HepG2 (cell line): Measurements from ENCODE around the gene CSNK2A1. TPM values are rescaled to one million over a fixed set of nuclear protein-coding genes. Genes with fewer than 3 reads are reported as not detected.

Experiments
- CREM ChIP-seq, 2 experiments: sonication (generic) in 1 of 2; formaldehyde crosslinking in 1 of 2; IDR thresholded peaks; 2 replicates each; pipeline versions ENCODE4 v1.4.0 to v1.6.1; 2016 to 2020; ENCODE audit warnings: antibody characterized with exemption in 1 of 2, mild to moderate bottlenecking in 1 of 2, missing genetic modification reagents in 1 of 2
- FOXK1 ChIP-seq: sonication (generic); formaldehyde crosslinking; IDR thresholded peaks from 2 replicates; pipeline ENCODE4 v1.4.0; 2020; ENCODE audit warnings: low read depth, missing genetic modification reagents, borderline replicate concordance
- MBNL3 ChIP-seq: fragments of 250-450 bp; sonication (Bioruptor Pico); conservative IDR thresholded peaks from 2 replicates; pipeline ENCODE4 v1.8.0; 2022; ENCODE audit warnings: mild to moderate bottlenecking, inconsistent platforms
- MLLT10 ChIP-seq: sonication (generic); formaldehyde crosslinking; IDR thresholded peaks from 2 replicates; pipeline ENCODE4 v1.4.0; 2020; ENCODE audit warnings: missing genetic modification reagents
- MTA3 ChIP-seq: sonication (generic); formaldehyde crosslinking; IDR thresholded peaks from 2 replicates; pipeline ENCODE4 v1.4.0; 2020; ENCODE audit warnings: missing genetic modification reagents
- NR1H2 ChIP-seq: sonication (generic); formaldehyde crosslinking; IDR thresholded peaks from 2 replicates; pipeline ENCODE4 v1.8.1; 2022; ENCODE audit warnings: low read depth, missing genetic modification reagents, borderline replicate concordance
- RXRA ChIP-seq: sonication (generic); formaldehyde crosslinking; IDR thresholded peaks from 2 replicates; pipeline ENCODE4 v1.5.1; 2020; ENCODE audit warnings: missing genetic modification reagents
- SATB2 ChIP-seq: sonication (generic); formaldehyde crosslinking; IDR thresholded peaks from 2 replicates; pipeline ENCODE4 v1.5.0; 2020; ENCODE audit warnings: missing genetic modification reagents
- ZNF775 ChIP-seq: sonication (generic); formaldehyde crosslinking; IDR thresholded peaks from 2 replicates; pipeline ENCODE4 v1.4.0; 2020; ENCODE audit warnings: missing genetic modification reagents, mild to moderate bottlenecking, moderate library complexity, borderline replicate concordance
- ZNF788 ChIP-seq: sonication (generic); formaldehyde crosslinking; IDR thresholded peaks from 2 replicates; pipeline ENCODE4 v1.5.0; 2020; ENCODE audit warnings: mild to moderate bottlenecking, missing genetic modification reagents, borderline replicate concordance
- ZSCAN21 ChIP-seq: sonication (generic); formaldehyde crosslinking; IDR thresholded peaks from 2 replicates; pipeline ENCODE4 v1.8.0; 2022; ENCODE audit warnings: mild to moderate bottlenecking, missing genetic modification reagents, moderate library complexity, borderline replicate concordance
- ZSCAN25 ChIP-seq: sonication (generic); formaldehyde crosslinking; IDR thresholded peaks from 2 replicates; pipeline ENCODE4 v1.8.0; 2022; ENCODE audit warnings: mild to moderate bottlenecking, missing genetic modification reagents
- polyA plus RNA-seq, 8 experiments: library from polyadenylated mRNA; depleted of rRNA in 3 of 8; stranded (reverse) in 7 of 8; unstranded in 1 of 8; fragments of >200 nt; fragmentation: Illumina TruSeq in 4 of 8; extraction: Trizol in 4 of 8; gene quantifications; 2 replicates each; pipeline versions ENCODE4 v1.2.1 to v1.2.3, GENCODE V29; 2011 to 2016; ENCODE audit warnings: low read depth in 4 of 8, missing spikeins in 1 of 8, mixed read lengths in 1 of 8; ENCODE audit not compliant: insufficient read depth in 1 of 8
- total RNA-seq, 5 experiments: library from RNA; depleted of rRNA; stranded (reverse); fragments of >200 nt; fragmentation: Illumina TruSeq; extraction: Trizol; gene quantifications; 2 replicates each; pipeline ENCODE4 v1.2.3, GENCODE V29; 2016; ENCODE audit warnings: low read depth in 1 of 5
- TF ChIP-seq, protein P1 (sequence below), 2 experiments: IDR thresholded peaks; 2 replicates each; pipeline ENCODE4 v1.6.1; 2011 to 2012; ENCODE audit warnings: low read length in 2 of 2, borderline replicate concordance in 1 of 2, low read depth in 1 of 2, mild to moderate bottlenecking in 1 of 2, moderate library complexity in 1 of 2
- TF ChIP-seq, protein P2 (sequence below): sonication (generic); formaldehyde crosslinking; IDR thresholded peaks from 2 replicates; pipeline ENCODE4 v1.5.0; 2020; ENCODE audit warnings: mild to moderate bottlenecking, missing genetic modification reagents
- TF ChIP-seq, protein P3 (sequence below): sonication (generic); formaldehyde crosslinking; IDR thresholded peaks from 2 replicates; pipeline ENCODE4 v1.4.0; 2020; ENCODE audit warnings: missing genetic modification reagents
- TF ChIP-seq, protein P4 (sequence below): sonication (generic); formaldehyde crosslinking; IDR thresholded peaks from 2 replicates; pipeline ENCODE4 v1.8.1; 2023; ENCODE audit warnings: mild to moderate bottlenecking, missing genetic modification reagents

CSNK2A1 gene
- total and polyA plus RNA-seq, 2 of the 13 experiments (the other 11 are each of a cell fraction or from before 2014, with no cell fraction given), result 153 to 231 TPM

DNA sequence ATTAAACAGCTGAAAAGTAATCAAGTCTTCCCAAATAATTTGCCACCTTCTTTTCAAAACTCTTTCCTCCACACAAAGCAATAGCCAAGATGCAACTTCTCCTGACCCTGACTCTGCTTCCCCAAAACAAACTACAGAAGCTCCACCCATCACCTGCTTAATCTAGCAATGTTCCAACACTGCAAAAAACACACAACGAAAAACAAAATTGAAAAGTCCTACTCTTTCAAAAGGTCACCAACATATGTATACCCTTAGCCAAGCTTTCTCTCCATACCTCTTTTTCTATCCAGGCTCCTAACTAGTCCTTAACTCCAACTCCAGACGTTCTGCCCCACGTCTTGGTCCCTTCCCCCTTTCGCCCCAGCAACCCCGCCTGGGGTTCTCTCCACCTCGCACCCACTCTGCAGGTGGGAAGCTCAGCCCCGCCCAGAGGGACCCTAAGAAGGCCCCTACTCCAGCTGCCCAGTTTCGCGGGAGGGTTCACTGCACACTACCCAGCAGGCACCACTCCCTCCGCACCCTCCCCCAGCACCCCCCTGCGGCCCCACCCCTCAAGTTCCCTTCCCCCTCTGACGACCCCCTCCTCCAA is 717 bp downstream of the CSNK2A1 start (continued):
- TF ChIP-seq, protein P1, sequence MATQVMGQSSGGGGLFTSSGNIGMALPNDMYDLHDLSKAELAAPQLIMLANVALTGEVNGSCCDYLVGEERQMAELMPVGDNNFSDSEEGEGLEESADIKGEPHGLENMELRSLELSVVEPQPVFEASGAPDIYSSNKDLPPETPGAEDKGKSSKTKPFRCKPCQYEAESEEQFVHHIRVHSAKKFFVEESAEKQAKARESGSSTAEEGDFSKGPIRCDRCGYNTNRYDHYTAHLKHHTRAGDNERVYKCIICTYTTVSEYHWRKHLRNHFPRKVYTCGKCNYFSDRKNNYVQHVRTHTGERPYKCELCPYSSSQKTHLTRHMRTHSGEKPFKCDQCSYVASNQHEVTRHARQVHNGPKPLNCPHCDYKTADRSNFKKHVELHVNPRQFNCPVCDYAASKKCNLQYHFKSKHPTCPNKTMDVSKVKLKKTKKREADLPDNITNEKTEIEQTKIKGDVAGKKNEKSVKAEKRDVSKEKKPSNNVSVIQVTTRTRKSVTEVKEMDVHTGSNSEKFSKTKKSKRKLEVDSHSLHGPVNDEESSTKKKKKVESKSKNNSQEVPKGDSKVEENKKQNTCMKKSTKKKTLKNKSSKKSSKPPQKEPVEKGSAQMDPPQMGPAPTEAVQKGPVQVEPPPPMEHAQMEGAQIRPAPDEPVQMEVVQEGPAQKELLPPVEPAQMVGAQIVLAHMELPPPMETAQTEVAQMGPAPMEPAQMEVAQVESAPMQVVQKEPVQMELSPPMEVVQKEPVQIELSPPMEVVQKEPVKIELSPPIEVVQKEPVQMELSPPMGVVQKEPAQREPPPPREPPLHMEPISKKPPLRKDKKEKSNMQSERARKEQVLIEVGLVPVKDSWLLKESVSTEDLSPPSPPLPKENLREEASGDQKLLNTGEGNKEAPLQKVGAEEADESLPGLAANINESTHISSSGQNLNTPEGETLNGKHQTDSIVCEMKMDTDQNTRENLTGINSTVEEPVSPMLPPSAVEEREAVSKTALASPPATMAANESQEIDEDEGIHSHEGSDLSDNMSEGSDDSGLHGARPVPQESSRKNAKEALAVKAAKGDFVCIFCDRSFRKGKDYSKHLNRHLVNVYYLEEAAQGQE (IDR thresholded peaks at IDR 0.05; ENCODE audit: borderline replicate concordance in 1 of 2, low read depth in 1 of 2, low read length in 2 of 2), result no peak
- TF ChIP-seq NR1H2 (no peak), ZNF775 (no peak), SATB2 (CRISPR knock-in tag) (0 out of 2 replicates have a peak, but pooled peaks have one; percentile 34), ZSCAN21 (CRISPR knock-in tag) (no peak), CREM (IDR thresholded peaks at IDR 0.05) (no peak), CREM (CRISPR knock-in tag; IDR thresholded peaks at IDR 0.05) (no peak), MTA3 (CRISPR knock-in tag) (no peak), MLLT10 (no peak), RXRA (no peak), FOXK1 (CRISPR knock-in tag) (no peak), MBNL3 (CRISPR knock-in tag) (no peak), ZSCAN25 (CRISPR knock-in tag) (no peak), ZNF788 (CRISPR knock-in tag) (no peak)
- TF ChIP-seq, protein P2, sequence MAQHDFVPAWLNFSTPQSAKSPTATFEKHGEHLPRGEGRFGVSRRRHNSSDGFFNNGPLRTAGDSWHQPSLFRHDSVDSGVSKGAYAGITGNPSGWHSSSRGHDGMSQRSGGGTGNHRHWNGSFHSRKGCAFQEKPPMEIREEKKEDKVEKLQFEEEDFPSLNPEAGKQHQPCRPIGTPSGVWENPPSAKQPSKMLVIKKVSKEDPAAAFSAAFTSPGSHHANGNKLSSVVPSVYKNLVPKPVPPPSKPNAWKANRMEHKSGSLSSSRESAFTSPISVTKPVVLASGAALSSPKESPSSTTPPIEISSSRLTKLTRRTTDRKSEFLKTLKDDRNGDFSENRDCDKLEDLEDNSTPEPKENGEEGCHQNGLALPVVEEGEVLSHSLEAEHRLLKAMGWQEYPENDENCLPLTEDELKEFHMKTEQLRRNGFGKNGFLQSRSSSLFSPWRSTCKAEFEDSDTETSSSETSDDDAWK, result no peak
- TF ChIP-seq, protein P3, sequence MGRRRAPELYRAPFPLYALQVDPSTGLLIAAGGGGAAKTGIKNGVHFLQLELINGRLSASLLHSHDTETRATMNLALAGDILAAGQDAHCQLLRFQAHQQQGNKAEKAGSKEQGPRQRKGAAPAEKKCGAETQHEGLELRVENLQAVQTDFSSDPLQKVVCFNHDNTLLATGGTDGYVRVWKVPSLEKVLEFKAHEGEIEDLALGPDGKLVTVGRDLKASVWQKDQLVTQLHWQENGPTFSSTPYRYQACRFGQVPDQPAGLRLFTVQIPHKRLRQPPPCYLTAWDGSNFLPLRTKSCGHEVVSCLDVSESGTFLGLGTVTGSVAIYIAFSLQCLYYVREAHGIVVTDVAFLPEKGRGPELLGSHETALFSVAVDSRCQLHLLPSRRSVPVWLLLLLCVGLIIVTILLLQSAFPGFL (CRISPR knock-in tag), result no peak
- TF ChIP-seq, protein P4, sequence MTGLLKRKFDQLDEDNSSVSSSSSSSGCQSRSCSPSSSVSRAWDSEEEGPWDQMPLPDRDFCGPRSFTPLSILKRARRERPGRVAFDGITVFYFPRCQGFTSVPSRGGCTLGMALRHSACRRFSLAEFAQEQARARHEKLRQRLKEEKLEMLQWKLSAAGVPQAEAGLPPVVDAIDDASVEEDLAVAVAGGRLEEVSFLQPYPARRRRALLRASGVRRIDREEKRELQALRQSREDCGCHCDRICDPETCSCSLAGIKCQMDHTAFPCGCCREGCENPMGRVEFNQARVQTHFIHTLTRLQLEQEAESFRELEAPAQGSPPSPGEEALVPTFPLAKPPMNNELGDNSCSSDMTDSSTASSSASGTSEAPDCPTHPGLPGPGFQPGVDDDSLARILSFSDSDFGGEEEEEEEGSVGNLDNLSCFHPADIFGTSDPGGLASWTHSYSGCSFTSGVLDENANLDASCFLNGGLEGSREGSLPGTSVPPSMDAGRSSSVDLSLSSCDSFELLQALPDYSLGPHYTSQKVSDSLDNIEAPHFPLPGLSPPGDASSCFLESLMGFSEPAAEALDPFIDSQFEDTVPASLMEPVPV (CRISPR knock-in tag), result no peak
